DMS53 (cell line): Measurements from ENCODE around the gene EGFL6.
"Not testable (repeated sequence)": the region's sequence is repeated elsewhere in the genome, so short reads cannot be mapped to it uniquely, and the experiment has no call there.

Source experiments
- DNase-seq: peaks from one replicate; lab custom pipeline; 2025; lab: John Stamatoyannopoulos, UW

Gene EGFL6

GRCh38 chrX:13590914-13591313 is 21.5 kb downstream of the EGFL6 start:
- DNase-seq = no peak

- no peak for DNase-seq
Observed at GRCh38 chrX:13597874-13598273, 28.5 kb downstream of the EGFL6 start.

- peak; percentile 1 for DNase-seq
Observed at GRCh38 chrX:13598877-13599276, 29.5 kb downstream of the EGFL6 start.

GRCh38 chrX:13599491-13599890 is 30.1 kb downstream of the EGFL6 start:
- DNase-seq = no peak

GRCh38 chrX:13605611-13606010 is 36.2 kb downstream of the EGFL6 start:
- DNase-seq = no peak

GRCh38 chrX:13607331-13607995 is 38.1 kb downstream of the EGFL6 start:
- DNase-seq = no peak

GRCh38 chrX:13607996-13608365 is 38.6 kb downstream of the EGFL6 start:
- no peak for DNase-seq

- DNase-seq = no peak
Observed at GRCh38 chrX:13614154-13614553, 44.8 kb downstream of the EGFL6 start.

- no peak for DNase-seq
Observed at GRCh38 chrX:13620207-13620606, 50.8 kb downstream of the EGFL6 start.

GRCh38 chrX:13622401-13622964 is 53.1 kb downstream of the EGFL6 start:
- DNase-seq = no peak

- DNase-seq = no peak
Observed at GRCh38 chrX:13627306-13627705, 57.9 kb downstream of the EGFL6 start.

GRCh38 chrX:13637224-13637623 is 67.8 kb downstream of the EGFL6 start:
- not testable (repeated sequence) for DNase-seq

- no peak for DNase-seq
Observed at GRCh38 chrX:13638021-13638420, 68.6 kb downstream of the EGFL6 start.

- DNase-seq = no peak
Observed at GRCh38 chrX:13638826-13639225, 69.4 kb downstream of the EGFL6 start.

GRCh38 chrX:13641684-13642083 is 72.3 kb downstream of the EGFL6 start:
- DNase-seq = not testable (repeated sequence)

GRCh38 chrX:13645464-13646153 is 76.2 kb downstream of the EGFL6 start:
- DNase-seq = no peak

GRCh38 chrX:13646154-13646549 is 76.8 kb downstream of the EGFL6 start:
- DNase-seq = peak; percentile 69

GRCh38 chrX:13647709-13648212 is 78.4 kb downstream of the EGFL6 start:
- peak; percentile 90 for DNase-seq

GRCh38 chrX:13648336-13648735 is 78.9 kb downstream of the EGFL6 start:
- not testable (repeated sequence) for DNase-seq

- DNase-seq = no peak
Observed at GRCh38 chrX:13649838-13650237, 80.4 kb downstream of the EGFL6 start.

- DNase-seq = no peak
Observed at GRCh38 chrX:13650318-13650717, 80.9 kb downstream of the EGFL6 start.

GRCh38 chrX:13651150-13651549 is 81.7 kb downstream of the EGFL6 start:
- DNase-seq = no peak

- peak; percentile 1 for DNase-seq
Observed at GRCh38 chrX:13652287-13652793, 82.9 kb downstream of the EGFL6 start.
